ENCODE data around the gene CST1. TPM values are rescaled to one million over a fixed set of nuclear protein-coding genes. Genes with fewer than 3 reads are reported as not detected.
"Not testable (repeated sequence)": the region's sequence is repeated elsewhere in the genome, so short reads cannot be mapped to it uniquely, and the experiment has no call there.

The CST1 gene
- total and polyA plus RNA-seq, 9 donors = 0.11 to 2.3 TPM; not detected in 7

DNA sequence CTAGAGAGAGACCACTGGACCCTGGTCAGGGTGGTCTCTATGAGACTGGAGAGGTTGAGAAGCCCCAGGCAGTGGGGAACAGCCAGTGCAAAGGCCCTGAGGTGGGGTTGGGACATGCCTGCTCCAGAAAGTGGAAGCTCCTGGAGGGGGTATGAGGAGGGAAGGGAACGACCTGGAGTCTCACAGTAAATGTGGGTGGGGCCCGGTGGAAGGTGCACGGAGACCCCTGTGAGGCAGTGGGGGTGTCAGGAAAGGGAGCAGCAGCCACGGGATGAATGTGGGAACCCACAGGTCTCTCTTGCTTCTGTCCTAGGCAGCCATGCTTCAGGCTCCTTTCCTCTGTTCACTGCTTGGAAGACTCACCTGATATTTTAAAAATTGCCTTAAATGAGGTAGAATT lies 1.3 kb upstream of the CST1 start:
- Histone ChIP-seq H3K36me3 (no peaks in the 10 kb centered on the region), H3K4me1 (ENCODE audit: insufficient read depth) (no peaks in the 10 kb centered on the region), H3K4me3 (no peak overlapping the region), H3K27me3 (no peaks in the 10 kb centered on the region), H3K27ac (no peak overlapping the region), H3K9me3 (no peaks in the 10 kb centered on the region)
- DNase-seq = no peak
- WGBS, 3 donors = 77 to 83% (median 82%) methylated on average over 4 of the region's 4 CpGs
- intact Hi-C loops (cut with DNase I) = no loop called here
- TF ChIP-seq CTCF (IDR thresholded peaks at IDR 0.05) (no peak), EP300 (IDR thresholded peaks at IDR 0.05) (no peak), POLR2A (IDR thresholded peaks at IDR 0.05) (no peak)

GRCh38 chr20:23749746-23750145 lies 989 bp downstream of the CST1 start:
- Histone ChIP-seq H3K27ac (no peak overlapping the region), H3K4me1 (ENCODE audit: insufficient read depth) (no peaks in the 10 kb centered on the region), H3K36me3 (no peaks in the 10 kb centered on the region), H3K27me3 (no peaks in the 10 kb centered on the region), H3K4me3 (no peak overlapping the region), H3K9me3 (no peaks in the 10 kb centered on the region)
- no peak for DNase-seq
- TF ChIP-seq CTCF (IDR thresholded peaks at IDR 0.05) (no peak), EP300 (IDR thresholded peaks at IDR 0.05) (no peak), POLR2A (IDR thresholded peaks at IDR 0.05) (no peak)
- 68 to 79% (median 71%) methylated on average over 5 of the region's 5 CpGs for WGBS, 3 donors
- intact Hi-C loops (cut with DNase I) = no loop called here

DNA sequence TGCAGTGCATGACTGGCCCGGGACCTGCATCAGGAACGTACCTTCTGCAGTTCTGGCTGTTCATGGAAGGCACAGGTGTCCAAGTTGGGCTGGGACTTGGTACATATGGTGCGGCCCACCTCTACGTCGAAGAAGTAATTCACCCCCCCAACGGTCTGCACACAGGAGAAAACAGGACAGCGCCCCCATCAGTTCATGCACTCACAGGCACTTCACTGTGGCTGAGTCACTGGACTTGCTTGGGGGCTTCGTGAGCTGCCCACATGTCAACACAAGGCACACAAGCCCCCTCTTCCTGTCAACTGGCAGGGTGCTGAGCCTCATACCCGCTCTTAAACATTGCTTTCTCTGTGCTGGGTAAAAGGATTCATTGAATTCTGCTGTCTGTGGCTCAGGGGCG lies 1.8 kb downstream of the CST1 start:
- intact Hi-C loops (cut with DNase I); H3K27ac ChIP-seq; H3K9me3 ChIP-seq; H3K27me3 ChIP-seq; H3K4me1 ChIP-seq (ENCODE audit: insufficient read depth); DNase-seq; H3K4me3 ChIP-seq; H3K36me3 ChIP-seq: not testable (repeated sequence)
- 78 to 91% (median 81%) methylated on average over 10 of the region's 10 CpGs for WGBS, 3 donors

DNA sequence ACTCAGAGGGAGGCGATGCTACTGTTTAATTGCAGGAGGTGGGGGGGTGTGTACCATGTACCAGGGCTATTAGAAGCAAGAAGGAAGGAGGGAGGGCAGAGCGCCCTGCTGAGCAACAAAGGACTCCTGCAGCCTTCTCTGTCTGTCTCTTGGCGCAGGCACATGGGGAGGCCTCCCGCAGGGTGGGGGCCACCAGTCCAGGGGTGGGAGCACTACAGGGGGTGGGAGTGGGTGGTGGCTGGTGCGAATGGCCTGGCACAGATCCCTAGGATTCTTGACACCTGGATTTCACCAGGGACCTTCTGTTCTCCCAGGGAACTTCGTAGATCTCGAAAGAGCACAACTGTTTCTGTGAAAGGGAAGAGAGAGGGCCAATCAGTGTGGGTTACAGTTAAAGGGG lies 3.2 kb downstream of the CST1 start:
- DNase-seq; H3K4me3 ChIP-seq; H3K36me3 ChIP-seq; H3K4me1 ChIP-seq (ENCODE audit: insufficient read depth); H3K27me3 ChIP-seq; H3K27ac ChIP-seq; H3K9me3 ChIP-seq; intact Hi-C loops (cut with DNase I): not testable (repeated sequence)
- 38 to 40% (median 40%) methylated on average over 5 to 7 of the region's 7 CpGs for WGBS, 3 donors

DNA sequence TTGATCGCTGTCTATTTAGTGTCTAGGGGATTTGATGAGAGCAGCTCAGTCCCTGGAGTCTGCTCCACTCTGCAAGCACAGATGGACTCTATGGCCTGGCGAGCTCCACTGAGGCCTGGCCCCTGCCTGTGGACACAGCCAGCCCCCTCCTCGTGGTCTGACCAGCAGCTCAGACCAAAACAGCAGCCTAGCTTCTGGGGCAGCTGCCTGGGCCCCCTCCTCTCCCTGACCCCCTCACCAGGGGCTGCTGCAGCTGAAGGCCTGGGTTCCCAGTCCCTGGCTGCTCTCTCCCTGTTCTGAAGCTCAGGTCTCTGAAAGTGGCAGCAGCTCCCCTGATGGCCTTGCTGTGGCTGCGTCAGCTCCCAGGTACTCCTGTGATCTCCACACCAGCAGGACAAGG lies 3.6 kb downstream of the CST1 start:
- H3K4me1 ChIP-seq (ENCODE audit: insufficient read depth); H3K36me3 ChIP-seq; H3K4me3 ChIP-seq; intact Hi-C loops (cut with DNase I); H3K9me3 ChIP-seq; H3K27ac ChIP-seq; H3K27me3 ChIP-seq; DNase-seq: not testable (repeated sequence)
- WGBS, 3 donors = 54 to 76% (median 55%) methylated on average over 3 to 4 of the region's 4 CpGs

DNA sequence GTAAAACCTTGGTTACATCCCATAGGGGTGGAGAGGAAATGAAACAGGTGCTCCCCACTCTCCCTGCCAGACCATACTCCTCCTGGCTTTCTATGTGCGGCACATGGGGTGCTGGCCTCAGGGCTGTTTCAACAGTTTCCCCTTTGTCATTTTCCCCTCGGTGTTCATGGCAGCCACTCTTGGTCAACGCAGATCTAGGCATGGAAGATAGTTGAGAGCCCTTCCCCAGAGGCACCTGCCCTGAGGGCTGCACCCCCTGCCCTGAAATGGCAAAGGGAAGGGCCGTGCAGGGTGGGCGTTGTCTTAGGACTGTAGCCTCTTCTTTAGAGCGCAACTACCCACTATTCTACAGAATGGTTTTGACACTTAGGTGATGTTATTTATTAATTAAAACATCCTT lies 4.4 kb downstream of the CST1 start:
- no peaks in the 10 kb centered on the region for H3K36me3 ChIP-seq
- no peak for DNase-seq
- TF ChIP-seq POLR2A (IDR thresholded peaks at IDR 0.05) = no peak
- TF ChIP-seq CTCF (IDR thresholded peaks at IDR 0.05) = no peak
- no peak for TF ChIP-seq EP300 (IDR thresholded peaks at IDR 0.05)
- H3K9me3 ChIP-seq = no peaks in the 10 kb centered on the region
- H3K27me3 ChIP-seq = no peaks in the 10 kb centered on the region
- H3K27ac ChIP-seq = no peak overlapping the region
- WGBS, 3 donors = 47 to 87% (median 83%) methylated on average over 6 of the region's 6 CpGs
- intact Hi-C loops (cut with DNase I) = no loop called here
- H3K4me1 ChIP-seq (ENCODE audit: insufficient read depth) = no peaks in the 10 kb centered on the region
- no peak overlapping the region for H3K4me3 ChIP-seq
